ENCODE results near the gene ACADSB.
A peak's percentile ranks its signal among the peaks of the same experiment; 100 is the strongest.

ACADSB gene

DNA sequence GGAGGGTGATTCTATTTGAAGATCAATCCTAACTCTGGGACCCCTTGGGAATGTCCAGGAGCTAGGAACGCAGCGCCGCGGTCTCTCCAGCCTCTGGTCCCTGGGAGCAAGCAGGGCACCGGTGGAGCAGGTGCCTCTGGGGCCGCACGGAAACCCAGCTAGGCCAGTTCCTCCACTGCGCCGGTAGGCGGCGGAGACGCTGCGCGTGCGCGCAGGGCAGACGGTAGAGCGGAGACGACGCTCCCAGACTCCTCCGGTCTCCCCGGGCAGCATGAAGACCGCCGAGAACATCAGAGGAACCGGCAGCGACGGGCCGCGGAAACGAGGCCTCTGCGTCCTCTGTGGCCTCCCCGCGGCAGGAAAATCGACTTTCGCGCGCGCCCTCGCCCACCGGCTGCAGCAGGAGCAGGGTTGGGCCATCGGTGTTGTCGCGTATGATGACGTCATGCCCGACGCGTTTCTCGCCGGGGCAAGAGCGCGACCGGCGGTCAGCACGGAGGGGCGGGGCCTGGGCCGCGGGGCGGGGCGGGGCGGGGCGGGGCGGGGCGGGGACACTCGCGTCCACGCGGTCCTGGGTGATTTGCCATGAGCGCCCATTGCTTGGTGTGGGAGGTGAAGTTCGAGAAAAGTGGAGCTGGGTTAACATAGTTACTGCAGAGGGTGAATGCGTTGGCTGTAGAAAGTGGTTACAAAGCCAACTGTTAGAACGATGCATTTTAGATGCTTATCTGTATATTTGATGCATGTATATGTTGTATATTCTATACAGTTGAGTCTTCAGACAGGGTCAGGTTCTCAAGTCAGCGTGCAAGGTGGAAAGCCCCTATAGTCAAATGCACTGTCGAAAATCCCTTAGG is 28.4 kb upstream of the ACADSB start, which contains the start of gene PSTK:
TSS of gene PSTK (plus strand) at position 193 of the 857 bp plus-strand sequence. CDS start at position 272, 79 bp downstream.
- ChIA-PET POLR2A (ENCODE audit: low non-redundant PET) (interaction anchor here (0.5 to 1.1 kb wide), 2 partner anchors 9 to 27 kb away, joined by 3 read pairs; partner anchors contain the start of gene C10orf88), CTCF (interaction anchor here (0.7 to 1.9 kb wide), 6 partner anchors 27 to 806 kb away, joined by 3 to 8 read pairs (median 3); partner anchors contain the start of genes ACADSB and IKZF5)
- peak; percentile 96 for DNase-seq (ENCODE audit: low spot score)
- H3K27ac ChIP-seq, result peak within 1 kb of the TSS; percentile 88
- TF ChIP-seq CTCF (conservative IDR thresholded peaks at IDR 0.05; ENCODE audit: low read depth), result peak; percentile 87

- no peak overlapping the region for H3K27ac ChIP-seq
- peak; percentile 43 for DNase-seq (ENCODE audit: low spot score)
- ChIA-PET CTCF (interaction anchor here (1.0 to 1.9 kb wide), 4 partner anchors 26 to 805 kb away, joined by 3 to 8 read pairs (median 4); partner anchors contain the start of genes ACADSB and IKZF5), POLR2A (ENCODE audit: low non-redundant PET) (interaction anchor here (1.1 kb wide), 1 partner anchor 9 kb away, joined by 3 read pairs; no protein-coding TSS in a partner anchor)
- peak; percentile 45 for TF ChIP-seq CTCF (conservative IDR thresholded peaks at IDR 0.05; ENCODE audit: low read depth)
These were observed 27.7 kb upstream of the ACADSB start for GRCh38 chr10:122981066-122981464.

- POLR2A ChIA-PET (ENCODE audit: low non-redundant PET), result no interaction called here
- DNase-seq (ENCODE audit: low spot score), result no peak
- TF ChIP-seq CTCF (conservative IDR thresholded peaks at IDR 0.05; ENCODE audit: low read depth), result no peak
- no peak overlapping the region for H3K27ac ChIP-seq
- CTCF ChIA-PET, result no interaction called here
These were observed 24.9 kb upstream of the ACADSB start for GRCh38 chr10:122983898-122984297.

DNA sequence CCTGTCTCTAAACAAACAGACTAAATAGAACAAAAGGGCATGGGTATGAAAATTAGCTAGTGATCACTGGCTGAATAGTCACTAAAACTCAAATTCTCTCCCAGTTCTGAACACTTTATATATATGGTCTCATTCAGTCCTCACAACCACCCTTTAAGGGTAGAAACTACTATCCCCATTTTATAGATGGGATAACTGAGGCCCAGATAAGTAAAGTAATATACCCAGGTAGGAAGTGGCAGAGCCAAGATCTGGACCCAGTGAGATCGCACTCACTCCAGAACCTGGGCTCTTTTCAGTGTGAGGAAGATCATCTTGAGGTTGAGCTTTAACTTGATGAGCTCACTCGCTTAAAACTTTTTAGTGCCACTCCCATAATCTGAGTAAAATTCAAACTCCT is 24.1 kb upstream of the ACADSB start:
- ChIA-PET CTCF (interaction anchor here (0.7 kb wide), 1 partner anchor 165 kb away, joined by 3 read pairs; no protein-coding TSS in a partner anchor), POLR2A (ENCODE audit: low non-redundant PET) (no interaction called here)
- H3K27ac ChIP-seq, result no peak overlapping the region
- no peak for DNase-seq (ENCODE audit: low spot score)
- TF ChIP-seq CTCF (conservative IDR thresholded peaks at IDR 0.05; ENCODE audit: low read depth), result no peak

- no peak for DNase-seq (ENCODE audit: low spot score)
- POLR2A ChIA-PET (ENCODE audit: low non-redundant PET), result no interaction called here
- H3K27ac ChIP-seq, result no peak overlapping the region
- no peak for TF ChIP-seq CTCF (conservative IDR thresholded peaks at IDR 0.05; ENCODE audit: low read depth)
- CTCF ChIA-PET, result no interaction called here
These were observed 22.5 kb upstream of the ACADSB start for GRCh38 chr10:122986335-122986734.

- DNase-seq (ENCODE audit: low spot score), result no peak
- H3K27ac ChIP-seq, result no peak overlapping the region
- TF ChIP-seq CTCF (conservative IDR thresholded peaks at IDR 0.05; ENCODE audit: low read depth), result no peak
- POLR2A ChIA-PET (ENCODE audit: low non-redundant PET), result no interaction called here
- CTCF ChIA-PET, result no interaction called here
These were observed 20.3 kb upstream of the ACADSB start for GRCh38 chr10:122988501-122988900.
